ENCODE data around the gene UBA52.

UBA52 gene

GRCh38 chr19:18609717-18610051, 38.0 kb downstream of the UBA52 start:
- in situ Hi-C loops (cut with HindIII; ENCODE audit: low pct_unique_long_range_greater_than_20kb, low sequenced_read_pairs), result no loop called here
- DNase-seq (ENCODE audit: low read depth in 1 of 2, low spot score in 1 of 2), result no peak
- TF ChIP-seq JUND (IDR thresholded peaks at IDR 0.05; ENCODE audit: low read depth), result no peak

- no peak for DNase-seq (ENCODE audit: low read depth in 1 of 2, low spot score in 1 of 2)
- no peak for TF ChIP-seq JUND (IDR thresholded peaks at IDR 0.05; ENCODE audit: low read depth)
- in situ Hi-C loops (cut with HindIII; ENCODE audit: low pct_unique_long_range_greater_than_20kb, low sequenced_read_pairs), result no loop called here
Measured at GRCh38 chr19:18610245-18610555, 38.5 kb downstream of the UBA52 start.

- DNase-seq (ENCODE audit: low read depth in 1 of 2, low spot score in 1 of 2), result no peak
- TF ChIP-seq JUND (IDR thresholded peaks at IDR 0.05; ENCODE audit: low read depth), result no peak
- in situ Hi-C loops (cut with HindIII; ENCODE audit: low pct_unique_long_range_greater_than_20kb, low sequenced_read_pairs), result no loop called here
Measured at GRCh38 chr19:18610556-18611326, 39.1 kb downstream of the UBA52 start.

GRCh38 chr19:18611327-18612050, 39.8 kb downstream of the UBA52 start:
- no peak for DNase-seq (ENCODE audit: low read depth in 1 of 2, low spot score in 1 of 2)
- no peak for TF ChIP-seq JUND (IDR thresholded peaks at IDR 0.05; ENCODE audit: low read depth)
- in situ Hi-C loops (cut with HindIII; ENCODE audit: low pct_unique_long_range_greater_than_20kb, low sequenced_read_pairs), result no loop called here

- in situ Hi-C loops (cut with HindIII; ENCODE audit: low pct_unique_long_range_greater_than_20kb, low sequenced_read_pairs), result no loop called here
- DNase-seq (ENCODE audit: low read depth in 1 of 2, low spot score in 1 of 2), result no peak
- no peak for TF ChIP-seq JUND (IDR thresholded peaks at IDR 0.05; ENCODE audit: low read depth)
Measured at GRCh38 chr19:18612051-18612771, 40.6 kb downstream of the UBA52 start.

GRCh38 chr19:18612772-18613588, 41.3 kb downstream of the UBA52 start, which contains the start of gene TMEM59L:
TMEM59L (plus strand) TSS chr19:18612870; CDS start chr19:18612959, 89 bp downstream.
- TF ChIP-seq JUND (IDR thresholded peaks at IDR 0.05; ENCODE audit: low read depth), result no peak
- no peak for DNase-seq (ENCODE audit: low read depth in 1 of 2, low spot score in 1 of 2)
- in situ Hi-C loops (cut with HindIII; ENCODE audit: low pct_unique_long_range_greater_than_20kb, low sequenced_read_pairs), result no loop called here

DNA sequence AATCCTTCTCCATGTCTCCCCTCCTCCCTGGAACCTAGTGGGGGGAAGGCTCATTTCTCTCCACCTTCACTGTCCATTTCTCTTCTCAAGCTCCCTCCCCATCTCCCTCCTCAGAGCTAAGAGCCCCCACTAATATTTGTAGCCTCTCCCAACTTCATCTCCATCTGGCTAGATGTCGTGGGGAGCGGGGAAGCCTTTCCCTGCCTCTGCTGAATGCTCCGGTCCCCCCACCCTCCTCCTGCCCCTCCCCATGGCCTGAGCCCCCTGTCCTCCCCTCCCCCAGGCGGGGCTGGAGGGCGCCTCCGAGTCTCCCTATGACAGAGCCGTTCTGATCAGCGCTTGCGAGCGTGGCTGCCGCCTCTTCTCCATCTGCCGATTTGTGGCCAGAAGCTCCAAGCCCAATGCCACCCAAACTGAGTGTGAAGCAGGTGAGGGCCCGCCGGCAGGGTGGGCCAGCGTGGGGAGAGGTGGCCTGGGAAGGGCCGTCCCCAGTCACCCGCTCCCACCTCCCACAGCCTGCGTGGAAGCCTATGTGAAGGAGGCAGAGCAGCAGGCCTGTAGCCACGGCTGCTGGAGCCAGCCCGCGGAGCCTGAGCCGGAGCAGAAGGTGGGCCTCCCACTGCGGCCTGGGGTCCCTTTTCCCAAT, 42.1 kb downstream of the UBA52 start:
- in situ Hi-C loops (cut with HindIII; ENCODE audit: low pct_unique_long_range_greater_than_20kb, low sequenced_read_pairs), result no loop called here
- DNase-seq (ENCODE audit: low read depth in 1 of 2, low spot score in 1 of 2), result no peak
- TF ChIP-seq JUND (IDR thresholded peaks at IDR 0.05; ENCODE audit: low read depth), result no peak

DNA sequence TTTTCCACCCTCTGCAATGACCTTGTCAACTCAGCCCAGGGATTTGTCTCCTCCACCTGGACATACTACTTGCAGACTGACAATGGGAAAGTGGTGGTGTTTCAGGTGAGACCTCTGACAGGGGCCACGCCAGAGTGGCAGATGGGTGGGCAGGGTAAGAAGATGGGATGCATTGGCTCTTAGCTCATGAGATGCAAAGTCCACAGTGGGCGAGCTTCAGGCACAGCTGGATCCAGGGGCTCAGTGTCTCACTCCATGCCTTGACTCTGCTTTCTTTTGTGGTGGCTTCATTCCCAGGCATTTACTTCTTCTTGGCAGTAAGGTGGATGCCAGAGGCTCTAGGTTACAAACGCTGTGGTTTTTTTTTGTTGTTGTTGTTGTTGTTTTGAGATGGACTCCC, 44.4 kb downstream of the UBA52 start:
- DNase-seq (ENCODE audit: low read depth in 1 of 2, low spot score in 1 of 2), result no peak
- no peak for TF ChIP-seq JUND (IDR thresholded peaks at IDR 0.05; ENCODE audit: low read depth)
- in situ Hi-C loops (cut with HindIII; ENCODE audit: low pct_unique_long_range_greater_than_20kb, low sequenced_read_pairs), result no loop called here

- TF ChIP-seq JUND (IDR thresholded peaks at IDR 0.05; ENCODE audit: low read depth), result no peak
- in situ Hi-C loops (cut with HindIII; ENCODE audit: low pct_unique_long_range_greater_than_20kb, low sequenced_read_pairs), result no loop called here
- DNase-seq (ENCODE audit: low read depth in 1 of 2, low spot score in 1 of 2), result no peak
Measured at GRCh38 chr19:18617562-18617961, 45.9 kb downstream of the UBA52 start.

GRCh38 chr19:18618236-18618635, 46.6 kb downstream of the UBA52 start:
- in situ Hi-C loops (cut with HindIII; ENCODE audit: low pct_unique_long_range_greater_than_20kb, low sequenced_read_pairs), result no loop called here
- no peak for TF ChIP-seq JUND (IDR thresholded peaks at IDR 0.05; ENCODE audit: low read depth)
- no peak for DNase-seq (ENCODE audit: low read depth in 1 of 2, low spot score in 1 of 2)

DNA sequence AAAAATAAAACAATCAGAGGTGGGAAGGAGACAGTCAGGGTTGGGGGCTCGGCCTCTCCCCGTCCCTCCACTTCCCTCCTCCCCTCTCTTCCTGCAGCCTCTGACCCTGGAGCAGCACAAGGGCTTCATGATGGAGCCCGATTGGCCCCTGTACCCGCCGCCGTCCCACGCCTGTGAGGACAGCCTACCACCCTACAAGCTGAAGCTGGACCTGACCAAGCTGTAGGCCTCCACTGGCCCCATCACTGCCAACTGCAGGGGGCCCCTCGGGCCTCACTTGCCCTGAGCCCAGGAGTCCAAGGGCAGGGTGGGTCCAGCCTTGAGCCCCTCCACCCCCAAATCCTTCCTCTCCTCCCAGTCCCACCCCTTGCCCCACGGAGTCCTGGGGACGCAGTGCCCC, 48.7 kb downstream of the UBA52 start:
- TF ChIP-seq JUND (IDR thresholded peaks at IDR 0.05; ENCODE audit: low read depth), result no peak
- DNase-seq (ENCODE audit: low read depth in 1 of 2, low spot score in 1 of 2), result no peak
- in situ Hi-C loops (cut with HindIII; ENCODE audit: low pct_unique_long_range_greater_than_20kb, low sequenced_read_pairs), result no loop called here

- in situ Hi-C loops (cut with HindIII; ENCODE audit: low pct_unique_long_range_greater_than_20kb, low sequenced_read_pairs), result no loop called here
- DNase-seq (ENCODE audit: low read depth in 1 of 2, low spot score in 1 of 2), result no peak
- no peak for TF ChIP-seq JUND (IDR thresholded peaks at IDR 0.05; ENCODE audit: low read depth)
Measured at GRCh38 chr19:18620902-18621301, 49.2 kb downstream of the UBA52 start.
